Esophagus squamous epithelium (tissue), 4 donors: ENCODE results near the gene CSGALNACT2.

ENCODE experiments used
- CTCF ChIP-seq, 6 experiments: fragments of 450-650 bp in 4 of 6; fragments of 200-600 bp in 2 of 6; sonication (generic) in 2 of 6; IDR thresholded peaks; one replicate each; pipeline ENCODE4 v1.5.1; 2016 to 2019; ENCODE audit warnings: antibody characterized with exemption in 6 of 6, mild to moderate bottlenecking in 4 of 6, moderate library complexity in 4 of 6
- POLR2A ChIP-seq, 4 donors: fragments of 450-650 bp; IDR thresholded peaks; one replicate each; pipeline ENCODE4 v1.6.1; 2017; ENCODE audit warnings: antibody characterized with exemption in 4 of 4, mild to moderate bottlenecking in 4 of 4, moderate library complexity in 3 of 4

- TF ChIP-seq CTCF (IDR thresholded peaks at IDR 0.05) (no peak), POLR2A (IDR thresholded peaks at IDR 0.05) (no peak)
These were observed 24.8 kb upstream of the CSGALNACT2 start for GRCh38 chr10:43113201-43114087.
